PC-9 (cell line): Measurements from ENCODE around the gene EIF4G3. TPM values are rescaled to one million over a fixed set of nuclear protein-coding genes. Genes with fewer than 3 reads are reported as not detected.

Experiments
- BruUV-seq: library from RNA; stranded (reverse); fragments of 400-500 nt; replicated peaks from 2 replicates; lab custom pipeline; 2021; lab: Mats Ljungman, UMichigan
- CTCF ChIA-PET: fragments of 300-600 bp; sonication (Branson Sonifier 250); formaldehyde crosslinking; loops from one replicate; lab custom pipeline; 2022; ENCODE audit warnings: antibody characterized with exemption; lab: Charles Lee
- POLR2A ChIA-PET: fragments of 300-600 bp; sonication (Branson Sonifier 250); formaldehyde crosslinking; loops from one replicate; lab custom pipeline; 2022; ENCODE audit warnings: antibody characterized with exemption; ENCODE audit not compliant: unreplicated experiment; lab: Charles Lee
- DNase-seq, 2 experiments: peaks; one replicate each; pipeline versions ENCODE4 v3.0.0 to v3.0.0-alpha.2; 2015 to 2022; ENCODE audit warnings: mixed read lengths in 1 of 2
- H2AFZ ChIP-seq: fragments of 200-600 bp; sonication (generic); 2 replicates; pipeline ENCODE4 v1.8.1; 2017; ENCODE audit warnings: antibody characterized with exemption
- H3F3A ChIP-seq: fragments of 200-600 bp; sonication (generic); 2 replicates; pipeline ENCODE4 v1.8.1; 2017; ENCODE audit warnings: antibody characterized with exemption, mild to moderate bottlenecking, low read depth; ENCODE audit not compliant: insufficient read depth
- H3K27ac ChIP-seq: fragments of 200-600 bp; sonication (generic); 2 replicates; pipeline ENCODE4 v1.6.1; 2016; ENCODE audit warnings: mixed run types
- H3K27me3 ChIP-seq: fragments of 200-600 bp; sonication (generic); 2 replicates; pipeline ENCODE4 v1.6.1; 2016; ENCODE audit warnings: low read depth, mixed run types; ENCODE audit not compliant: insufficient read depth
- H3K36me3 ChIP-seq: fragments of 200-600 bp; sonication (generic); 2 replicates; pipeline ENCODE4 v1.6.1; 2016; ENCODE audit warnings: low read depth, mixed run types
- H3K4me1 ChIP-seq: fragments of 200-600 bp; sonication (generic); replicated peaks from 2 replicates; pipeline ENCODE4 v1.6.1; 2016; ENCODE audit warnings: mixed run types; ENCODE audit not compliant: insufficient read depth
- H3K4me2 ChIP-seq: fragments of 200-600 bp; sonication (generic); 2 replicates; pipeline ENCODE4 v1.6.1; 2017; ENCODE audit warnings: mixed run types
- H3K4me3 ChIP-seq: fragments of 200-600 bp; sonication (generic); 2 replicates; pipeline ENCODE4 v1.6.1; 2016; ENCODE audit warnings: mixed run types
- H3K79me2 ChIP-seq: fragments of 200-600 bp; sonication (generic); 2 replicates; pipeline ENCODE4 v1.6.1; 2017; ENCODE audit warnings: low read depth, mixed run types
- H3K9me2 ChIP-seq: fragments of 200-600 bp; sonication (generic); 2 replicates; pipeline ENCODE4 v1.8.1; 2017; ENCODE audit warnings: mild to moderate bottlenecking; ENCODE audit not compliant: insufficient read depth
- H3K9me3 ChIP-seq: fragments of 200-600 bp; sonication (generic); 2 replicates; pipeline ENCODE4 v1.8.1; 2016; ENCODE audit warnings: low read depth; ENCODE audit not compliant: insufficient read depth
- H4K20me1 ChIP-seq: fragments of 200-600 bp; sonication (generic); 2 replicates; pipeline ENCODE4 v1.8.1; 2017; ENCODE audit not compliant: insufficient read depth
- CTCF ChIP-seq: fragments of 200-600 bp; sonication (generic); conservative IDR thresholded peaks from 2 replicates; pipeline ENCODE4 v1.6.1; 2017; ENCODE audit warnings: mixed run types, antibody characterized with exemption, mild to moderate bottlenecking, moderate library complexity
- EZH2 ChIP-seq: fragments of 200-600 bp; sonication (generic); IDR thresholded peaks from 2 replicates; pipeline ENCODE4 v1.8.0; 2017; ENCODE audit warnings: antibody characterized with exemption, low read depth
- intact Hi-C: fragments of 100-400 bp; cut with micrococcal nuclease; formaldehyde crosslinking; loops from one replicate; pipeline ENCODE4 v1.10.0; 2022; ENCODE audit not compliant: unreplicated experiment
- total RNA-seq: library from RNA; stranded (reverse); gene quantifications from 2 replicates; pipeline ENCODE4 v1.2.3, GENCODE V29; 2021

Gene EIF4G3
- total RNA-seq, 1 experiment from 2014 or later, result 63.2 TPM

GRCh38 chr1:21157868-21158267 is 18.8 kb downstream of the EIF4G3 start:
- no peak overlapping the region for H2AFZ ChIP-seq
- no peak for DNase-seq
- H3F3A ChIP-seq, result no peaks in the 10 kb centered on the region
- TF ChIP-seq EZH2 (no peak), CTCF (no peak)
- no peaks in the 10 kb centered on the region for H3K27me3 ChIP-seq
- no TSS peak for BruUV-seq
- H3K4me1 ChIP-seq, result no peaks in the 10 kb centered on the region
- H4K20me1 ChIP-seq, result peaks cover 3% of the 10 kb centered on the region
- H3K9me2 ChIP-seq, result no peaks in the 10 kb centered on the region
- H3K4me3 ChIP-seq, result no peak overlapping the region
- H3K79me2 ChIP-seq, result peaks cover 79% of the 10 kb centered on the region
- peaks cover under 1% of the 10 kb centered on the region; the same call in 1 of the 2 replicates for H3K36me3 ChIP-seq
- no peak overlapping the region for H3K4me2 ChIP-seq
- CTCF ChIA-PET, result no interaction called here
- POLR2A ChIA-PET, result no interaction called here
- intact Hi-C loops, result no loop called here
- no peaks in the 10 kb centered on the region for H3K9me3 ChIP-seq
- no peak overlapping the region for H3K27ac ChIP-seq

DNA sequence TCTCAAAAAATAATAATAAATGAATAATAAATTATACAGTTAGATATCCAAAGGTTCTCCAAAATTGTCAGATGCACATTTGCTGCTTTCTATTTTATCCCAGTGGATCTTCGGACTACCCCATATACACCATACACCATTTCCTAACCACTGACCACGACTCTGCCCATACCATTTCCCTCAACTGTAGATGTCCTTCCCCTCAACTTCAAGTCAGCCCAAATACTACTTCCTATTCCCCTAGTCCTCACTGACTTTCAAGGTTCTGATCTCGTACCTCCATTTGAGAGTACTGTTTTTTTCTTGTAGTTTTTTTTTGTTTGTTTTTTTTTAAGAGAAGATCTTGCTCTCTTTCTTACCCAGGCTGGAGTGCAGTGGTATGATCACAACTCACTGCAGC is 19.6 kb downstream of the EIF4G3 start:
- H4K20me1 ChIP-seq, result no peaks in the 10 kb centered on the region; the same call in none of the 2 replicates
- H3K4me1 ChIP-seq, result no peaks in the 10 kb centered on the region
- H3K27ac ChIP-seq, result no peak overlapping the region
- H3K4me2 ChIP-seq, result no peak overlapping the region
- no peak overlapping the region for H2AFZ ChIP-seq
- H3K27me3 ChIP-seq, result no peaks in the 10 kb centered on the region
- intact Hi-C loops, result no loop called here
- CTCF ChIA-PET, result no interaction called here
- BruUV-seq, result no TSS peak
- no peak for DNase-seq
- no peak overlapping the region for H3K4me3 ChIP-seq
- no peaks in the 10 kb centered on the region; the same call in 1 of the 2 replicates for H3K36me3 ChIP-seq
- POLR2A ChIA-PET, result no interaction called here
- no peaks in the 10 kb centered on the region for H3K9me3 ChIP-seq
- no peaks in the 10 kb centered on the region for H3F3A ChIP-seq
- H3K9me2 ChIP-seq, result no peaks in the 10 kb centered on the region
- TF ChIP-seq EZH2 (no peak), CTCF (no peak)
- H3K79me2 ChIP-seq, result peaks cover 75% of the 10 kb centered on the region

- H3K79me2 ChIP-seq, result peaks cover 73% of the 10 kb centered on the region
- intact Hi-C loops, result no loop called here
- H3K9me3 ChIP-seq, result no peaks in the 10 kb centered on the region
- no peaks in the 10 kb centered on the region; the same call in 1 of the 2 replicates for H3K36me3 ChIP-seq
- H3K4me2 ChIP-seq, result no peak overlapping the region
- no peak overlapping the region for H3K4me3 ChIP-seq
- H3K9me2 ChIP-seq, result no peaks in the 10 kb centered on the region
- H3K27me3 ChIP-seq, result no peaks in the 10 kb centered on the region
- no peaks in the 10 kb centered on the region for H3F3A ChIP-seq
- DNase-seq, result no peak
- no peak overlapping the region for H3K27ac ChIP-seq
- H3K4me1 ChIP-seq, result no peaks in the 10 kb centered on the region
- BruUV-seq, result no TSS peak
- H2AFZ ChIP-seq, result no peak overlapping the region
- POLR2A ChIA-PET, result no interaction called here
- TF ChIP-seq CTCF (no peak), EZH2 (no peak)
- CTCF ChIA-PET, result no interaction called here
- H4K20me1 ChIP-seq, result no peaks in the 10 kb centered on the region; the same call in none of the 2 replicates
These were observed 20.7 kb downstream of the EIF4G3 start for GRCh38 chr1:21156019-21156418.
